Central memory CD8-positive, alpha-beta T cell (primary cell): ENCODE data around the gene L3MBTL4.
"Not testable (repeated sequence)": the region's sequence is repeated elsewhere in the genome, so short reads cannot be mapped to it uniquely, and the experiment has no call there.

ENCODE experiments used
- ATAC-seq: fragments of 150-1000 bp; cut with Tn5 transposase; replicated peaks from 2 replicates; pipeline ENCODE4 v1.10.0; 2022; ENCODE audit warnings: mild to moderate bottlenecking, moderate FRiP score, moderate number of reproducible peaks; ENCODE audit not compliant: poor library complexity, severe bottlenecking; ENCODE audit errors: extremely low read depth
- DNase-seq, 2 donors: peaks; one replicate each; pipeline ENCODE4 v3.0.0; 2021; ENCODE audit warnings: low spot score in 2 of 2
- H3K27ac Mint-ChIP-seq: one replicate; pipeline ENCODE4 v1.8.0; 2022; ENCODE audit warnings: low read depth, mild to moderate bottlenecking, moderate library complexity, mixed read lengths
- H3K27me3 Mint-ChIP-seq: one replicate; pipeline ENCODE4 v1.8.0; 2022; ENCODE audit warnings: mixed read lengths
- H3K36me3 Mint-ChIP-seq: one replicate; pipeline ENCODE4 v1.8.0; 2022; ENCODE audit warnings: mild to moderate bottlenecking, moderate library complexity, mixed read lengths; ENCODE audit not compliant: insufficient read depth
- H3K4me1 Mint-ChIP-seq: one replicate; pipeline ENCODE4 v1.8.0; 2022; ENCODE audit warnings: mixed read lengths
- H3K4me3 Mint-ChIP-seq: one replicate; pipeline ENCODE4 v1.8.0; 2022; ENCODE audit warnings: mild to moderate bottlenecking, moderate library complexity, mixed read lengths
- H3K9me3 Mint-ChIP-seq: one replicate; pipeline ENCODE4 v1.8.0; 2022; ENCODE audit warnings: mixed read lengths

Gene L3MBTL4

DNA sequence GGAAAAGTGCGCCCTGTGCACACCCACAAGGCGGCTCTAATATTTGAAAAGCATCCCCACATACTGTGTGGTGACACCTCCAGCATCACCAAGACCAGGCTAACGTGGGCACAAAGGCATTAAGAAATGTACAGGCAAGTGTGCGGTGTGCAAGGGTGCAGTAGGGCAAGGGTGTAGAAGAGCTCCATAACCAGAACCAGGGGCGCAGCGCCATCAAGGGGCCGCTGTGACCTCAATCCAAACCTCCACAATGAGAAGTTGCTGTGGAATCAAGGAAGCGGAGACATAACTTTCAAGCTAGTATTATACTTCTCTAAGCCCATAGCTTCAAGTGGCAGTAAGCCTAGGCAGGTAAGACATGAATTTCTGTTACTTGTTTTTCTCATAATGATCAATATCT, 13.0 kb downstream of the L3MBTL4 start:
- no peaks in the 10 kb centered on the region for H3K4me1 Mint-ChIP-seq
- DNase-seq (no peak), ATAC-seq (no peak)
- no peaks in the 10 kb centered on the region for H3K27me3 Mint-ChIP-seq
- peaks cover 3% of the 10 kb centered on the region for H3K9me3 Mint-ChIP-seq
- H3K36me3 Mint-ChIP-seq: no peaks in the 10 kb centered on the region
- no peak overlapping the region for H3K27ac Mint-ChIP-seq
- no peak overlapping the region for H3K4me3 Mint-ChIP-seq

DNA sequence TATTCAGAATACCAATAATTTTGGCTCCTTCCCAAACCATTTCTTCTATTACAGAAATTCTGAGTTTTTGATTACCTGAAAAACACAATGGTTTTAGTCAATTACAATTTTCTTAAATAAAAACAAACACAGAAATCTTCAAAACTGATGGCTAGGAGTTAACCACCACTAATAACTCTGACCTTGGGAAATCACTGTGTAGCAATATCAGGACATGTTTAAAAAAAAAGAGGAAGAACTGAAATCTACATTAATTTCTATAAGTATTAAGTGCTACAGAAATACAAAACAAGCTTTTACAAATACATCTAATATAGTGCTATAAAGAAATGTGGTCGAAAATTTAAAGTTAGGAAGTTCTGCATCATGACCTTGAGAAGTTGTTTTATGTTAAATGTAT, 14.9 kb downstream of the L3MBTL4 start:
- no peaks in the 10 kb centered on the region for H3K4me1 Mint-ChIP-seq
- H3K27me3 Mint-ChIP-seq: no peaks in the 10 kb centered on the region
- DNase-seq: no peak
- peaks cover 9% of the 10 kb centered on the region for H3K9me3 Mint-ChIP-seq
- no peak overlapping the region for H3K27ac Mint-ChIP-seq
- H3K4me3 Mint-ChIP-seq: no peak overlapping the region
- no peak for ATAC-seq
- H3K36me3 Mint-ChIP-seq: no peaks in the 10 kb centered on the region

DNA sequence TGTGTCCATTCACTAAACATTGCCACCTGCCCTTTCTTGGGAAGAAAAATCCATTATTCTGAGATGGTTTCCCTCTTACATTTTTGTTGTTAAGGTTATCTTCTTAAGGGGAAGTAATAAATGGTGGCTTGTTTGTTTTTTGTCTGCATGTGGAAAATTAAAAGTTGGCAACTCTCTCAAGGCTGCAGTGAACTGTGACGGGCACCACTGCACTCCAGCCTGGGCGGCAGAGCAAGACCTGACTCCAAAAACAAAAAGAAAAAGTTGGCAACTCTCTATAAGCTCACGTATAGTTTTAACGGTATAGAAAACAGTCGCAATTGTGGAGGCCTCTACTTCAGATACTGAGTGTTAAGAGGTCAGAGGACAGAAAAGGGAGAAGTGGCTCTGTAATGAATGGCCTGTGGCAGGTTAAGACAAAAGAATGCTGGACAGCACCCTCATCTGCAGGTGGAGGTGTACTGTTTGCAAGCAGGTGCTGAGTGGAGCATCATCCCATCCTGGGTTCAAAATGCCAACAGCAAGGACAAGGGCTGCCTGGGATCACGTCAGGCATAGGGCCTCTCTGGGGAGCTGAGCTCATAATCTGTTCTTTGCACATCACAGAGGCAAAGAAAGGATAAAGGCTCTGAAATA, 16.7 kb downstream of the L3MBTL4 start:
- Mint-ChIP-seq H3K4me1 (no peaks in the 10 kb centered on the region), H3K27me3 (no peaks in the 10 kb centered on the region), H3K36me3 (no peaks in the 10 kb centered on the region), H3K4me3 (no peak overlapping the region), H3K9me3 (peaks cover 16% of the 10 kb centered on the region), H3K27ac (no peak overlapping the region)
- DNase-seq (no peak), ATAC-seq (no peak)

DNA sequence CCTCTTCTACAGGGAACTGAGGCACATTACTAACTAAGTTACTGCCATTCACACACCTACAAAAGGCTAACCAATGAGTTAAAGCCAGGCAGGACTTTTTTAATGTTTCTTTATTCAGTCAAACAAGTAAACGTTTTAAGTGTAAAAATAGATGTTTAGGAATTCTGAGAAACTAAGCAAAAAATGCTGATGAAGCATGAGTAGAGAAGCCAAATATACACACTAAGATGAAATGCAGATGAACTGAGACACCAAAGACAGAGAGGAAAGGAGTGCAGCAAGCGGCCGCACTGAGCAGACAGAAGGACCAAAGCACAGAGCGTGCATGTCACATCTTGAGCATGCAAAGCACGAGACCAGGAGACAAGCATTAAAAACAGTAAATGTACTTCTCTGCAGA, 17.9 kb downstream of the L3MBTL4 start:
- no peak overlapping the region for H3K4me3 Mint-ChIP-seq
- peaks cover 18% of the 10 kb centered on the region for H3K9me3 Mint-ChIP-seq
- ATAC-seq (no peak), DNase-seq (no peak)
- no peaks in the 10 kb centered on the region for H3K27me3 Mint-ChIP-seq
- no peaks in the 10 kb centered on the region for H3K36me3 Mint-ChIP-seq
- no peak overlapping the region for H3K27ac Mint-ChIP-seq
- H3K4me1 Mint-ChIP-seq: no peaks in the 10 kb centered on the region

DNA sequence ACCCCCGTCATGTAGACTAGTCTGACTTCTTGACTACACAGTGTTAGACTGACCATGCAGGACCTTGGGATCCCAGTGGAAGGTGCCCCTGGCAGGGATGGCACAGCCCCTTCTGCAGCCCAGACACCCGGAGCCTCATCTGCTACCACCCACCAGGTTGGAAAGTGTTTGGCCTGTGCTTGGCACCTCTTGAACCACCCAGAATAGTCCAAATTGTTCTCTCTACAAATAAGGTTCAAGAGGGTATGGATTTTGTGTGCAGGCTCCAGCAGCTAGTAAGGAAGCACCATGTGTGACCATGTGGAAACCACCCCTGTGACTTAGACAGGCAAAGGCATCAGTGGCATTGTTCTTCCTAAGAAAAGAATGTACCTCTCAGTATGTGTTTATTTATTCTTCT, 18.4 kb downstream of the L3MBTL4 start:
- Mint-ChIP-seq H3K9me3 (peaks cover 24% of the 10 kb centered on the region), H3K27me3 (no peaks in the 10 kb centered on the region), H3K4me1 (no peaks in the 10 kb centered on the region), H3K36me3 (no peaks in the 10 kb centered on the region), H3K27ac (no peak overlapping the region), H3K4me3 (no peak overlapping the region)
- no peak for ATAC-seq
- no peak for DNase-seq

DNA sequence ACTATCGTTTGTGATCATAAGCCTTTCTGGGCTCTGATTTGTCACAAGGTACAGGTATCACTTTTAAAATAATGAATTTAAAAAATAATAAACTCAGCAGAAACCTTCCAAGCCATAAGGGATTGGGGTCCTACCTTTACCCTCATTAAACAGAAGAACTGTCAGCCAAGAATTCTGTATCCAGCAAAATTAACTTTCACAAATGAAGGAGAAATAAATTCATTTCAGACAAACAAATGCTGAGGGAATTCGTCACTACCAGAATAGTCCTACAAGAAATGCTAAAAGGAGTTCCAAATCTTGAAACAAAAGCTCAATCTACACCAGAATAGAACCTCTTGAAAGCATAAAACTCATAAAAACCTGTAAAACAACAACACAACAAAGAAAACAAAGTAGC, 25.7 kb downstream of the L3MBTL4 start:
- DNase-seq (no peak), ATAC-seq (no peak)
- no peak overlapping the region for H3K27ac Mint-ChIP-seq
- no peaks in the 10 kb centered on the region for H3K36me3 Mint-ChIP-seq
- H3K9me3 Mint-ChIP-seq: peaks cover 32% of the 10 kb centered on the region
- H3K4me1 Mint-ChIP-seq: no peaks in the 10 kb centered on the region
- no peaks in the 10 kb centered on the region for H3K27me3 Mint-ChIP-seq
- H3K4me3 Mint-ChIP-seq: no peak overlapping the region

DNA sequence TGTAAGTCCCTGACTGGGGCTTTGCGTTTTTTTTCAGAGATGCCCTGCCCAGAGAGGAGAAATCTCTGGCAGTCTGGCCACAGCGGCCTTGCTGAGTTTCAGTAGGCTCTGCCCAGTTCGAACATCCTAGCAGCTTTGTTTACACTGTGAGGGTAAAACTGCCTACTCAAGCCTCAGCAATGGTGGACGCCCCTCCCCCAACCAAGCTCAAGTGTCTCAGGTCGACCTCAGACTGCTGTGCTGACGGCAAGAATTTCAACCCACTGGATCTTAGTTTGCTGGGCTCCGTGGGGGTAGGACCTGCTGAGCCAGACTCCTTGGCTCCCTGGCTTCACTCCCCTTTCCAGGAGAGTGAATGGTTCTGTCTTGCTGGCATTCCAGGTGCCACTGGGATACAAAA, 31.7 kb downstream of the L3MBTL4 start:
- H3K27ac Mint-ChIP-seq: no peak overlapping the region
- DNase-seq (no peak), ATAC-seq (no peak)
- H3K4me3 Mint-ChIP-seq: no peak overlapping the region
- no peaks in the 10 kb centered on the region for H3K4me1 Mint-ChIP-seq
- H3K36me3 Mint-ChIP-seq: peaks cover 2% of the 10 kb centered on the region
- H3K9me3 Mint-ChIP-seq: peaks cover 23% of the 10 kb centered on the region
- no peaks in the 10 kb centered on the region for H3K27me3 Mint-ChIP-seq

DNA sequence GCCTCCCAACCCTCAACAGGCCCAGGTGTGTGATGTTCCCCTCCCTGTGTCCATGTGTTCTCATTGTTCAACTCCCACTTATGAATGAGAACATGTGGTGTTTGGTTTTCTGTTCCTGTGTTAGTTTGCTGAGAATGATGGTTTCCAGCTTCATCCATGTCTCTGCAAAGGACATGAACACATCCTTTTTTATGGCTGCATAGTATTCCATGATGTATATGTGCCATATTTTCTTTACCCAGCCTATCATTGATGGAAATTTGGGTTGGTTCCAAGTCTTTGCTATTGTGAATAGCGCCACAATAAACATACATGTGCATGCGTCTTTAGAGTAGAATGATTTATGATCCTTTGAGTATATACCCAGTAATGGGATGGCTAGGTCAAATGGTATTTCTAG, 37.2 kb downstream of the L3MBTL4 start:
- H3K9me3 Mint-ChIP-seq: peaks cover 30% of the 10 kb centered on the region
- H3K4me3 Mint-ChIP-seq, H3K27me3 Mint-ChIP-seq, H3K4me1 Mint-ChIP-seq, H3K27ac Mint-ChIP-seq, DNase-seq, ATAC-seq, H3K36me3 Mint-ChIP-seq: not testable (repeated sequence)

DNA sequence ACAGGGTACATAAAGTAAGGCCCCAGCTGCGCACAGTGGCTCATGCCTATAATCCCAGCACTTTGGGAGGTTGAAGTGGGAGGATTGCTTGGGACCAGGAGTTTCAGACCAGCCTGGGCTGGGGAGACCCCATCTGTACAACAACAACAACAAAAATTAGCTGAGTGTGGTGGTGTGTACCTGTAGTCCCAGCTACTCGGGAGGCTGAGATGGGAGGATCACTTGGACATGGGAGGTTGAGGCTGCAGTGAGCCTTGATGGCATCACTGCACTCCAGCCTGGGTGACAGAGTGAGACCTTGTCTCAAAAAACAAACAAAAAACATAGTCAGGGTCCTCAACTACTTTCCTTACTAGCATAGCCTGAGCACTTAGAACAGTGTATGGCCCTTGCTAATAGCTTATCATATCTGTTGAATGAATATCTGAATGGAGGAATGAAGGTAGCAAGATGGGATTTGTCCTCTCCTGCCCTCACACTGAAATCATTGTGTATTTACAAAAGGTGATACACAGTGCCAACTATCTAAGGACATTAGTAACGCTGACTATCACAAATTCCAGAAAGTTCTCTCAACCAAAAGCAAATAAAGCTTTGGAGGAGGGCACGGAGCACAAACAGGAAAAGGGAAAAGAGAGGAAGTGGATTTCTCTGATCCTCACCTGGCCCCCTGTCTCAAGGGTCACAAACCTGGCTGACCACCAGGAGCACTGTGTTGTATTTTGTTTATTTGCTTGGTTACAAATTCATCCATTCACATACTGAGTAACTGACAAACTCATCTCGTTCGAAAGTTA, 38.1 kb downstream of the L3MBTL4 start:
- ATAC-seq: no peak
- H3K4me3 Mint-ChIP-seq: no peak overlapping the region
- no peaks in the 10 kb centered on the region for H3K27me3 Mint-ChIP-seq
- no peak overlapping the region for H3K27ac Mint-ChIP-seq
- H3K36me3 Mint-ChIP-seq: no peaks in the 10 kb centered on the region
- peaks cover 24% of the 10 kb centered on the region for H3K9me3 Mint-ChIP-seq
- no peaks in the 10 kb centered on the region for H3K4me1 Mint-ChIP-seq
- no peak for DNase-seq

DNA sequence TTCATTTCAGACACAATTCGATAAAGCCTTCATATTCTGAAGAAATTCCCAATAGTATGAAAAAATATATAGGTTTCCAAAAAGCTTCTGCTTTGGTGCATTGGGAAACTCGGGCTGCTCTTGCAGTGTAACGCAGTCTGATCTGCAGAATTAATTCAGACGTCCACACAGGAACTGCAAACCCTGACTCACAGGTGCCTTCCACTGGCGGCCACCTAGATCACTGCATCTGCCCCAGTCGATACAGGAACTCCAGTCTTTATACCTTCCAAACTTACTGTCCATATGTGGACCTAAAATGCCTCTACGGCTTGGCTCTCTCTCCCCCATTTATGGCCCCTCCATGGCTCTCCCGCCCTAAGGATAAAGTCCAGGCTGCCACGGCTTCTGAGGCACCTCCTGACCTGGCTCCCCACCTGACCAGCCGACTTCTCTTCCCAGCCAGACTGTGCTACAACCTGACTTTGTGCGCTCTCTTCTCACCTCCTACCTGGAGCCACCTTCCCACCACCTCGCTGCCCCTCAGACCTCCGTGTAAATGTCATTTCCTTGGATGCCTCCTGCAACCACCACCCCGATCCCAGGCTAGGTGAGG, 39.7 kb downstream of the L3MBTL4 start:
- H3K27me3 Mint-ChIP-seq: no peaks in the 10 kb centered on the region
- ATAC-seq: no peak
- no peak overlapping the region for H3K27ac Mint-ChIP-seq
- no peaks in the 10 kb centered on the region for H3K36me3 Mint-ChIP-seq
- no peaks in the 10 kb centered on the region for H3K4me1 Mint-ChIP-seq
- no peak for DNase-seq
- H3K4me3 Mint-ChIP-seq: no peak overlapping the region
- peaks cover 16% of the 10 kb centered on the region for H3K9me3 Mint-ChIP-seq

DNA sequence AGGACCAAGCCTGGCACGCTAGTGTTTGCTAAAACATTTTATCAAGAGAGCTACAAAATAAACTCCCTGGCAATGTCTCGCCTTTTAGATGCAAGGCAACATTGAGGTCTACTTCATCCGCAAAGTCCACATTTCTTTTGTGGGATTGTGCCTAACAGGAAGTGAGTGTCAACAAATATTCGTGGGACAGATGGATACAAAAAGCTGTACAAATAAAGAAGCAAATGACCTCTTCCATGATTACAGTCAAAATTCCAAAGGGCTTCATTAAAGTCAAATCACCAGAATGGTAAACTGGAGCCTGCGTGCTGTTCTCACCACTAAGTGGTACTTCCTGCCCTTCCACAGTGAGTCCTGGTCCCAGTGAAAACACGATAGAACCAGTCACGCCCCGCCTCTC, 40.4 kb downstream of the L3MBTL4 start:
- Mint-ChIP-seq H3K4me3 (no peak overlapping the region), H3K27me3 (no peaks in the 10 kb centered on the region), H3K27ac (no peak overlapping the region), H3K4me1 (no peaks in the 10 kb centered on the region), H3K9me3 (peaks cover 12% of the 10 kb centered on the region), H3K36me3 (no peaks in the 10 kb centered on the region)
- DNase-seq (no peak), ATAC-seq (no peak)

DNA sequence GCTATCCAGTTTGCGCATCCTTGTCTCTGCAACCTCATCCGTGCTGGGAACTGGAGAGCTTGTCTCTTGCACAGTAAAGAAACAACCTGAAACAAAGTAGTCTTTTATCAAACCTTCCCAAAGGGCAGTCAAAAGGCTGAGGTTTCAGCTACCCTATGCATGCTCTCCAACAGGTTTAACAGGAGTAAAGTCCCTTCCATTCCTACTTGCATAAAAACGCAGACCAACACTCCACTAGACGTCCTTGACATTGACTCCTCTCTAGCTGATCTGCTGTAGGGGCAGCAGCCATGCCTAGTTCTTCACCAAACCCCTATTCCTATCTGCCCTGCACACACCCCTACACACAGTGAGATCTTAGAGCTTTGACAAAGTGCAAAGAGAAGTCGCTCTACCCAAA, 41.5 kb downstream of the L3MBTL4 start:
- H3K4me1 Mint-ChIP-seq: no peaks in the 10 kb centered on the region
- peaks cover 12% of the 10 kb centered on the region for H3K9me3 Mint-ChIP-seq
- ATAC-seq: no peak
- DNase-seq: no peak
- no peaks in the 10 kb centered on the region for H3K36me3 Mint-ChIP-seq
- no peaks in the 10 kb centered on the region for H3K27me3 Mint-ChIP-seq
- no peak overlapping the region for H3K4me3 Mint-ChIP-seq
- H3K27ac Mint-ChIP-seq: no peak overlapping the region
